IMR-90 (cell line): ENCODE results near the gene CHMP6.

Experiments
- BHLHE40 ChIP-seq: fragments of 150-350 bp; IDR thresholded peaks from 2 replicates; pipeline ENCODE4 v1.6.1; 2016; ENCODE audit warnings: mild to moderate bottlenecking, low read depth, low read length
- CEBPB ChIP-seq: IDR thresholded peaks from 2 replicates; pipeline ENCODE4 v1.6.1; 2012; ENCODE audit warnings: low read depth, low read length, improper control_type of control experiment
- MAFK ChIP-seq: IDR thresholded peaks from 2 replicates; pipeline ENCODE4 v1.6.1; 2012; ENCODE audit warnings: low read depth, low read length, improper control_type of control experiment
- MXI1 ChIP-seq: IDR thresholded peaks from 2 replicates; pipeline ENCODE4 v1.6.1; 2012; ENCODE audit warnings: low read depth, mild to moderate bottlenecking, low read length, moderate library complexity, borderline replicate concordance
- POLR2A ChIP-seq: IDR thresholded peaks from 2 replicates; pipeline ENCODE4 v1.6.1; 2012; ENCODE audit warnings: mild to moderate bottlenecking, low read depth, low read length
- RAD21 ChIP-seq: IDR thresholded peaks from 2 replicates; pipeline ENCODE4 v1.6.1; 2012; ENCODE audit warnings: low read length, improper control_type of control experiment
- RFX5 ChIP-seq: IDR thresholded peaks from 2 replicates; pipeline ENCODE4 v1.8.0; 2012; ENCODE audit warnings: low read depth, mild to moderate bottlenecking, low read length, moderate library complexity
- SMC3 ChIP-seq: fragments of 150-350 bp; IDR thresholded peaks from 2 replicates; pipeline ENCODE4 v1.6.1; 2016; ENCODE audit warnings: low read depth, mild to moderate bottlenecking, antibody characterized with exemption, low read length, moderate library complexity
- TF ChIP-seq, protein P1 (sequence below): conservative IDR thresholded peaks from 2 replicates; pipeline ENCODE4 v1.5.1; 2012; ENCODE audit warnings: mild to moderate bottlenecking, low read depth, low read length, improper control_type of control experiment
- TF ChIP-seq, protein P2 (sequence below): fragments of 150-350 bp; IDR thresholded peaks from 2 replicates; pipeline ENCODE4 v1.6.1; 2016; ENCODE audit warnings: low read depth, mild to moderate bottlenecking, low read length, moderate library complexity, borderline replicate concordance
- TF ChIP-seq, protein P3 (sequence below): fragments of 150-350 bp; IDR thresholded peaks from 2 replicates; pipeline ENCODE4 v1.6.1; 2017; ENCODE audit warnings: mild to moderate bottlenecking, antibody characterized with exemption, low read length, low read depth

DNA sequence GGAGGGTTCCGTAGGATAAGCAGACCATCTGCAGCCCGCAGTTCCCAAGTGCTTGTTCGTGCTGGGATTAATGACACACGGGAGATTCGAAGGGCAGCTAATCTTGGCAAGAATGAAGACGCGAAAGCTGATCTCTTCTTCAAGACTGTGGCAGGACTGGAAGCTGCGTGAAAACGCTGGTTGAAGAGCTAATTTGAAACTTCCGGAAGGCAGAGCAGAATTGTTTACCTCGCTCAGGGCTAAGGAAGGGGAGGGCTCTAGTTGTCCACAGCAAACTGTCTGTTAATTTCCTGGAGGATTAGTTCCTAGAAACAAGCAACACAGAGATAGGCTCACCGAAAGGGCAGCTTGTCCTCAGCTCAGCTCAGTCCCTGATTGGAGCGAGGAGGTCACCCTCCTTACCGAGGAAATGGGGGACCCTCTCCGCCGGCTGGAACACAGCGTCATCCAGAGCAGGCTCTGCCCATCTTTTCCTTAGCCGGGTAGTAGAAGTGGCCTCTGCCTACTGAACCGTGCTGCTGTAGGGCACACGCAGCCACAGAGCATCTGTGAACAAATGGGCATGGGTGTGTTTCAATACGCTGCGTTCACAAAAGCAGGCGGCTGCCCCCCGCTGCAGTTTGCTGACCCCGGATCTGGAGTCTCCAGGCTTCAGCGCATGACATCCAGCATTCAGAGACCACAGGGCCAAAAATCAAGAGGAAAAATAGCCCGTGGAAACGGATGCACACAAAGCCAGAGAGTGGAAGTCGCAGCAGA is 26.6 kb downstream of the CHMP6 start:
- TF ChIP-seq, protein P1, sequence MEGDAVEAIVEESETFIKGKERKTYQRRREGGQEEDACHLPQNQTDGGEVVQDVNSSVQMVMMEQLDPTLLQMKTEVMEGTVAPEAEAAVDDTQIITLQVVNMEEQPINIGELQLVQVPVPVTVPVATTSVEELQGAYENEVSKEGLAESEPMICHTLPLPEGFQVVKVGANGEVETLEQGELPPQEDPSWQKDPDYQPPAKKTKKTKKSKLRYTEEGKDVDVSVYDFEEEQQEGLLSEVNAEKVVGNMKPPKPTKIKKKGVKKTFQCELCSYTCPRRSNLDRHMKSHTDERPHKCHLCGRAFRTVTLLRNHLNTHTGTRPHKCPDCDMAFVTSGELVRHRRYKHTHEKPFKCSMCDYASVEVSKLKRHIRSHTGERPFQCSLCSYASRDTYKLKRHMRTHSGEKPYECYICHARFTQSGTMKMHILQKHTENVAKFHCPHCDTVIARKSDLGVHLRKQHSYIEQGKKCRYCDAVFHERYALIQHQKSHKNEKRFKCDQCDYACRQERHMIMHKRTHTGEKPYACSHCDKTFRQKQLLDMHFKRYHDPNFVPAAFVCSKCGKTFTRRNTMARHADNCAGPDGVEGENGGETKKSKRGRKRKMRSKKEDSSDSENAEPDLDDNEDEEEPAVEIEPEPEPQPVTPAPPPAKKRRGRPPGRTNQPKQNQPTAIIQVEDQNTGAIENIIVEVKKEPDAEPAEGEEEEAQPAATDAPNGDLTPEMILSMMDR = no peak
- TF ChIP-seq, protein P2, sequence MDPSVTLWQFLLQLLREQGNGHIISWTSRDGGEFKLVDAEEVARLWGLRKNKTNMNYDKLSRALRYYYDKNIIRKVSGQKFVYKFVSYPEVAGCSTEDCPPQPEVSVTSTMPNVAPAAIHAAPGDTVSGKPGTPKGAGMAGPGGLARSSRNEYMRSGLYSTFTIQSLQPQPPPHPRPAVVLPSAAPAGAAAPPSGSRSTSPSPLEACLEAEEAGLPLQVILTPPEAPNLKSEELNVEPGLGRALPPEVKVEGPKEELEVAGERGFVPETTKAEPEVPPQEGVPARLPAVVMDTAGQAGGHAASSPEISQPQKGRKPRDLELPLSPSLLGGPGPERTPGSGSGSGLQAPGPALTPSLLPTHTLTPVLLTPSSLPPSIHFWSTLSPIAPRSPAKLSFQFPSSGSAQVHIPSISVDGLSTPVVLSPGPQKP = no peak
- TF ChIP-seq POLR2A = no peak
- no peak for TF ChIP-seq CEBPB
- TF ChIP-seq, protein P3, sequence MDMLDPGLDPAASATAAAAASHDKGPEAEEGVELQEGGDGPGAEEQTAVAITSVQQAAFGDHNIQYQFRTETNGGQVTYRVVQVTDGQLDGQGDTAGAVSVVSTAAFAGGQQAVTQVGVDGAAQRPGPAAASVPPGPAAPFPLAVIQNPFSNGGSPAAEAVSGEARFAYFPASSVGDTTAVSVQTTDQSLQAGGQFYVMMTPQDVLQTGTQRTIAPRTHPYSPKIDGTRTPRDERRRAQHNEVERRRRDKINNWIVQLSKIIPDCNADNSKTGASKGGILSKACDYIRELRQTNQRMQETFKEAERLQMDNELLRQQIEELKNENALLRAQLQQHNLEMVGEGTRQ = no peak
- TF ChIP-seq BHLHE40 = no peak
- no peak for TF ChIP-seq MXI1
- no peak for TF ChIP-seq SMC3
- no peak for TF ChIP-seq RAD21
- TF ChIP-seq RFX5 = no peak
- no peak for TF ChIP-seq MAFK
